Lung (tissue), 12 donors: ENCODE measurements around the gene G2E3. TPM values are rescaled to one million over a fixed set of nuclear protein-coding genes. Genes with fewer than 3 reads are reported as not detected.

Source experiments
- ATAC-seq: fragments of 200-7000 bp; cut with Tn5 transposase; one replicate; pipeline ENCODE4 v1.9.1; 2020; ENCODE audit warnings: moderate number of reproducible peaks; ENCODE audit not compliant: insufficient read depth, low FRiP score
- DNase-seq, 3 donors: peaks; one replicate each; pipeline ENCODE4 v3.0.0-alpha.2; 2013 to 2017
- H3K27ac ChIP-seq, 2 donors: one replicate each; pipeline ENCODE4 v1.5.1; 2013; ENCODE audit warnings: mild to moderate bottlenecking in 2 of 2, moderate library complexity in 2 of 2, control low read depth in 1 of 2, inconsistent platforms in 1 of 2, low read depth in 1 of 2, low read length in 1 of 2
- H3K27me3 ChIP-seq, 3 donors: one replicate each; pipeline ENCODE4 v1.5.1; 2013; ENCODE audit warnings: low read length in 2 of 3; ENCODE audit not compliant: control insufficient read depth in 3 of 3, insufficient read depth in 3 of 3
- H3K36me3 ChIP-seq, 4 donors: one replicate each; pipeline ENCODE4 v1.5.1; 2013; ENCODE audit warnings: low read length in 4 of 4, mild to moderate bottlenecking in 1 of 4, moderate library complexity in 1 of 4; ENCODE audit not compliant: control insufficient read depth in 4 of 4, insufficient read depth in 4 of 4
- H3K4me1 ChIP-seq, 5 donors: one replicate each; pipeline ENCODE4 v1.5.1; 2013; ENCODE audit warnings: low read length in 5 of 5, mild to moderate bottlenecking in 2 of 5, moderate library complexity in 1 of 5; ENCODE audit not compliant: control insufficient read depth in 5 of 5, insufficient read depth in 5 of 5
- H3K4me3 ChIP-seq: one replicate; pipeline ENCODE4 v1.5.1; 2013; ENCODE audit warnings: mild to moderate bottlenecking, control low read depth, moderate library complexity
- H3K9ac ChIP-seq, 2 donors: one replicate each; pipeline ENCODE4 v1.5.1; 2013; ENCODE audit warnings: low read length in 2 of 2, control low read depth in 1 of 2; ENCODE audit not compliant: insufficient read depth in 1 of 2
- H3K9me3 ChIP-seq, 4 donors: one replicate each; pipeline ENCODE4 v1.5.1; 2013; ENCODE audit warnings: low read length in 3 of 4, mild to moderate bottlenecking in 1 of 4, moderate library complexity in 1 of 4; ENCODE audit not compliant: control insufficient read depth in 4 of 4, insufficient read depth in 3 of 4
- CTCF ChIP-seq: IDR thresholded peaks from 2 replicates; pipeline ENCODE4 v1.5.1; 2012; ENCODE audit warnings: mild to moderate bottlenecking; ENCODE audit errors: control extremely low read depth, extremely low read depth
- whole genome bisulfite sequencing, 2 donors: extraction: QIAGEN DNeasy Blood & Tissue Kit; methylation state at CpG; one replicate each; pipeline ENCODE4 v1.1.7; 2013; 5-methylcytosine and 5-hydroxymethylcytosine counted together
- polyA plus RNA-seq, 2 donors: library from polyadenylated mRNA; stranded (reverse); fragments of 200-250 nt; gene quantifications; one replicate each; pipeline ENCODE4 v1.2.1, GENCODE V29; 2013
- total RNA-seq, 2 donors: library from RNA; depleted of rRNA in 1 of 2; stranded (reverse); fragments of >200 nt in 1 of 2; gene quantifications; one replicate each; pipeline ENCODE4 v1.2.1, GENCODE V29; 2014 to 2021
- donor health status: control.
- donor health status: control.
- donor health status: Bipolar disorder and iron deficiency.
- donor health status: healthy.
- donor health status: DM: yes; HTN: yes; CAD: no.

G2E3 gene
- total and polyA plus RNA-seq, 4 donors, result 3.8 to 24.5 (median 8.5) TPM

GRCh38 chr14:30596935-30597334, 38.0 kb downstream of the G2E3 start:
- DNase-seq, result no peak
- no peak for TF ChIP-seq CTCF
- H3K27me3 ChIP-seq, result no peaks in the 10 kb centered on the region
- H3K4me3 ChIP-seq, result no peak overlapping the region
- no peak overlapping the region for H3K9ac ChIP-seq
- no peaks in the 10 kb centered on the region for H3K4me1 ChIP-seq
- no peaks in the 10 kb centered on the region for H3K9me3 ChIP-seq
- H3K27ac ChIP-seq, result no peak overlapping the region
- H3K36me3 ChIP-seq, result peaks cover 4 to 24% (median 16%) of the 10 kb centered on the region in 4 donors
- 46 to 75% methylated on average over 1 of the region's 1 CpG for WGBS, 2 donors
- no peak for ATAC-seq

- Histone ChIP-seq H3K9me3 (no peaks in the 10 kb centered on the region), H3K27ac (no peak overlapping the region), H3K4me1 (no peaks in the 10 kb centered on the region), H3K27me3 (no peaks in the 10 kb centered on the region), H3K36me3 (peaks cover 4 to 27% (median 17%) of the 10 kb centered on the region in 4 donors), H3K9ac (no peak overlapping the region), H3K4me3 (no peak overlapping the region)
- no peak for TF ChIP-seq CTCF
- ATAC-seq, result no peak
- DNase-seq, result no peak
These were observed 38.5 kb downstream of the G2E3 start for GRCh38 chr14:30597504-30597903.

GRCh38 chr14:30600922-30601918, 42.3 kb downstream of the G2E3 start:
- DNase-seq (no peak), ATAC-seq (no peak)
- Histone ChIP-seq H3K9me3 (no peaks in the 10 kb centered on the region), H3K9ac (no peak overlapping the region), H3K36me3 (peaks cover 10 to 38% (median 27%) of the 10 kb centered on the region in 4 donors), H3K27me3 (no peaks in the 10 kb centered on the region), H3K4me3 (no peak overlapping the region), H3K27ac (no peak overlapping the region), H3K4me1 (no peaks in the 10 kb centered on the region)
- 90% methylated on average over 8 of the region's 8 CpGs for WGBS, 2 donors
- no peak for TF ChIP-seq CTCF
